Activated T-helper 17 cell treated with anti-CD3 and anti-CD28 coated beads, Interleukin-2, amount 50 U/mL, for 72 hours (primary cell): ENCODE results near the gene MOCS1. TPM values are rescaled to one million over a fixed set of nuclear protein-coding genes. Genes with fewer than 3 reads are reported as not detected.
"Not testable (repeated sequence)": the region's sequence is repeated elsewhere in the genome, so short reads cannot be mapped to it uniquely, and the experiment has no call there.

Source experiments
- ATAC-seq: fragments of 150-1000 bp; cut with Tn5 transposase; replicated peaks from 2 replicates; pipeline ENCODE4 v1.10.0; 2021; ENCODE audit warnings: mild to moderate bottlenecking, moderate library complexity
- H3K27ac Mint-ChIP-seq: one replicate; pipeline ENCODE4 v1.8.0; 2022; ENCODE audit warnings: mixed read lengths
- H3K27me3 Mint-ChIP-seq: one replicate; pipeline ENCODE4 v1.8.0; 2022; ENCODE audit warnings: mixed read lengths
- H3K36me3 Mint-ChIP-seq: one replicate; pipeline ENCODE4 v1.8.0; 2022; ENCODE audit warnings: low read depth, mild to moderate bottlenecking, mixed read lengths
- H3K4me1 Mint-ChIP-seq: one replicate; pipeline ENCODE4 v1.8.0; 2022; ENCODE audit warnings: mixed read lengths
- H3K4me3 Mint-ChIP-seq: one replicate; pipeline ENCODE4 v1.8.0; 2022; ENCODE audit warnings: mild to moderate bottlenecking, mixed read lengths
- H3K9me3 Mint-ChIP-seq: one replicate; pipeline ENCODE4 v1.8.0; 2022; ENCODE audit warnings: mixed read lengths
- total RNA-seq, 2 donors: library from RNA; stranded (reverse); gene quantifications; one replicate each; pipeline ENCODE4 v1.2.3, GENCODE V29; 2022

The MOCS1 gene
- total RNA-seq, result 1 to 10 TPM in 1 of 2 donors, under 1 TPM in 1; 0.65 to 1.1 TPM

DNA sequence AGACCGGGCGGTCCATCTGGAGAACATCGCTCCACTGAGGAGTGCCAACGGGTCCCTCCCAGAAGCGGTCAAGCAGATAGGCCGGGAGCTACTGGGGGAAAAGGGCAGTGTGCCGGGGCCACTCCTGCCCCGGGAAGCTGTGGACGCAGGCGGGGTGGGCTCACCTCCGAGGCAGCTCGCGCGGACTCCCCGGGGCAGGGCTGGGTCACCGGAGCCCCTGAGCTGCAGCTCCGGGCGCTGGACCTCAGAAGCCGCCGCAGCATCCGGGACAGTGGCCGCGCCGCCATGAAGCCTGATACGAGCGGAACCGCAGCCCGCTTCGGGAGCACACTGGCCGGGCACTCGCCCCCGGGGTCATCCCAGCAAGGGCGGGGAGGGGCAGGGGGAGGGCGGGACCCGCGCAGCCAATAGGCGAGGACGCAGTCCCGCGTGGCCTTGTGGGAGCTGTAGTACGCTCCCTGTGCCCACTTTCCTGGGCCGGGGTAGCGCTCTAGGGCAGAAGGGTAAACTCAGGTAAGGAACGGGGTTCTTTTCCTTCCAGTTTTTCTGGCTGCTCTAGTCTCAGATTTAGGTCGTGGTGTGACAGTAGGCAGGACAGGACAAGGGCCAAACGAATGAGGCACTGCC lies at the start of gene MOCS1:
TSS of gene MOCS1 (minus strand) at position 332 of the 627 bp plus-strand sequence. CDS start at position 287, 45 bp downstream.
- no peak within 1 kb of the TSS for H3K27ac Mint-ChIP-seq
- peak; percentile 87 for ATAC-seq
- no peaks in the 10 kb centered on the region for H3K9me3 Mint-ChIP-seq
- H3K4me3 Mint-ChIP-seq, result peak within 1 kb of the TSS; percentile 71
- peaks cover 29% of the 10 kb centered on the region for H3K27me3 Mint-ChIP-seq
- peaks cover 4% of the 10 kb centered on the region for H3K4me1 Mint-ChIP-seq
- H3K36me3 Mint-ChIP-seq, result no peaks in the 10 kb centered on the region

DNA sequence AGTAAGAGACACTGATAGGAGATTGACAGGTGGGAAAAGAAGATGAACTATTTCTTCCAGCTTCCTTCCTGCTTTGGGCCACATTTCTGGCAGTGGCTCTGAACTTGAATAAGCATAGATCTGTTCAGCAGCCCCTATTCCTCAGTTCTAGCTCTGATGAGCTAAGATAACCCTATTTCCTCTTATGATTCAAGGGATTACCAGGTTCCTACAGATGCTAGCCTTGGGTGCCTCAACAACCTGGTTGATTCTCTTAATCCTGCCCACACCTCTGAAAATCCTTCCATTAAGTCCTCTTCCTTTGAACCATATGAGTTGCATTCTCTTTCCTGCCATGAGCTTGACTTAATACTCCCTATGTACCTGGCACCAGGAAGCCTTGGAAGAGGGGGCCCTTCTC lies 49.8 kb upstream of the MOCS1 start:
- Mint-ChIP-seq H3K36me3 (no peaks in the 10 kb centered on the region), H3K27me3 (peaks cover 6% of the 10 kb centered on the region), H3K4me3 (no peak overlapping the region), H3K9me3 (no peaks in the 10 kb centered on the region), H3K4me1 (no peaks in the 10 kb centered on the region), H3K27ac (no peak overlapping the region)
- no peak for ATAC-seq

DNA sequence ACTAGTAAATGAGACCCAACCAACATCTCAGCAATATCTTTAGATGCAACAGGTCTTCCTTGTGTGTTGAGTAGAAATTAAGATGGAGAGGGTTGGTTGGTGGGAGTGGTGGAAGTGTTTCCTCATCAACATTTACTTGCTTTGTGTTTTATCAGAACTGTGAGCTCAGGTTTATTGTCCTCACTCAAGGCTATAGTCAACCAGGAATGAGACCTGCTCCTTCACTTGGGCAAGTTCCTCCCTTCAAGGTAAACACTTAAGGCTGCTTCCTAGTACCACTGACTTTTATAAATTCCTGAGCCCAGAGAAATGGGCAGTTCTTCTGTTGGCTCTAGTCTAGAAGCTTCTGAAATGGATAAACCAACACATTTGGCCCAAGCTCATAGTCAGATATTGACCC lies 48.9 kb upstream of the MOCS1 start:
- Mint-ChIP-seq H3K27ac (no peak overlapping the region), H3K27me3 (peaks cover 6% of the 10 kb centered on the region), H3K4me3 (no peak overlapping the region), H3K4me1 (no peaks in the 10 kb centered on the region), H3K9me3 (no peaks in the 10 kb centered on the region), H3K36me3 (no peaks in the 10 kb centered on the region)
- no peak for ATAC-seq

DNA sequence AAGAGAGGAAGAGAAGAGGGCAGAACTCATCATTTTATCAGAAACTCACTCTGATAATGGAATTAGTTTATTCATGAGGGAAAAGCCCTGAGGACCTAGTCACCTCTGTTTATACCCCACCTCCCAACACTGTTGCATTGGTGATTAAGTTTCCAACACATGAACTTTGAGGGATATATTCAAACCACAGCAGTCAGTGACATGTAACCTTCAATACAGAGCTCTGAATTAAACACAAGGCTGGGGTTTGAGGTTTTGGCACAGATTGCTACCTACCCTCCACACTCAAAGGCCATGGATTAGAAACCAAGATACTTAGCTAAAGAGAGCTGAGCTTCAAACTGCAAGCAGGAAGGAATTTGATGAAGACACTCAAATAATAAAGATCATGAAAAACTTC lies 48.5 kb upstream of the MOCS1 start:
- no peak for ATAC-seq
- Mint-ChIP-seq H3K27ac (no peak overlapping the region), H3K27me3 (peaks cover 6% of the 10 kb centered on the region), H3K36me3 (no peaks in the 10 kb centered on the region), H3K4me3 (no peak overlapping the region), H3K9me3 (no peaks in the 10 kb centered on the region), H3K4me1 (no peaks in the 10 kb centered on the region)

DNA sequence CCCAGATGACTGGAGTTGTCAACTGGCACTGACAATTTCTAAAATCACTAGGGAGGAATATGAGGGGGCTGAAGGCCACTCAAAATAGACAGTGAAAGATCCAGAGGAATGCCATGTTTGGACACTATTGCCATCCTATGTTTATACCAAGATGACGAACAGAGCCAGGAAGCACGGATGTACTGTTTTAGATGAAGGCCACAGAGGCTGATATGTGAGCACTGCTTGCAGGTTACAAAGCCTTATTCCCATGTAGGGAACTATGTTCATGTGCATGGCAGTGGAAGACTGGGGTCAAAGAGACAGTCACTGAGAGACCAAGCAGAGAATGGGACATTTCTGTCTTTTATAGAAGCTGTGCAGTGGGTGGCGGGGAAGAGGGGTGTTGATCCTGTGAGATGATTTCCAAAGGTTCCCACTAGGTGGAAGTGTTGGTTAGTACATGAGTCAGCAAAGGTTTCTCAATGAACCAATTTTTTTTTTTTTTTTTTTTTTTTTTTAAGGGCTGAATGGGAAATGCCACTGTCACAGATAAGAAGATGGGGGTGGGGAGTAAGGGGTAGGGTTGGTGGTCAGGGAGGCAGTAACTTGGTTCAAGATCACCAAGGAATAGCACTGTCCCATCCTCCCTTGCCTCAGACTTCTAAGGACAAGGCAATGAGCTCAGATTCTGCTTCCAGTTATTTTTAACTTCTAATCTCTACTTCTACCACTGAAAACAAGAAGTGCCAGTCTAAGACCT lies 46.7 kb upstream of the MOCS1 start:
- no peaks in the 10 kb centered on the region for H3K4me1 Mint-ChIP-seq
- no peaks in the 10 kb centered on the region for H3K36me3 Mint-ChIP-seq
- H3K4me3 Mint-ChIP-seq, result no peak overlapping the region
- ATAC-seq, result no peak
- peaks cover 11% of the 10 kb centered on the region for H3K27me3 Mint-ChIP-seq
- H3K9me3 Mint-ChIP-seq, result no peaks in the 10 kb centered on the region
- no peak overlapping the region for H3K27ac Mint-ChIP-seq

DNA sequence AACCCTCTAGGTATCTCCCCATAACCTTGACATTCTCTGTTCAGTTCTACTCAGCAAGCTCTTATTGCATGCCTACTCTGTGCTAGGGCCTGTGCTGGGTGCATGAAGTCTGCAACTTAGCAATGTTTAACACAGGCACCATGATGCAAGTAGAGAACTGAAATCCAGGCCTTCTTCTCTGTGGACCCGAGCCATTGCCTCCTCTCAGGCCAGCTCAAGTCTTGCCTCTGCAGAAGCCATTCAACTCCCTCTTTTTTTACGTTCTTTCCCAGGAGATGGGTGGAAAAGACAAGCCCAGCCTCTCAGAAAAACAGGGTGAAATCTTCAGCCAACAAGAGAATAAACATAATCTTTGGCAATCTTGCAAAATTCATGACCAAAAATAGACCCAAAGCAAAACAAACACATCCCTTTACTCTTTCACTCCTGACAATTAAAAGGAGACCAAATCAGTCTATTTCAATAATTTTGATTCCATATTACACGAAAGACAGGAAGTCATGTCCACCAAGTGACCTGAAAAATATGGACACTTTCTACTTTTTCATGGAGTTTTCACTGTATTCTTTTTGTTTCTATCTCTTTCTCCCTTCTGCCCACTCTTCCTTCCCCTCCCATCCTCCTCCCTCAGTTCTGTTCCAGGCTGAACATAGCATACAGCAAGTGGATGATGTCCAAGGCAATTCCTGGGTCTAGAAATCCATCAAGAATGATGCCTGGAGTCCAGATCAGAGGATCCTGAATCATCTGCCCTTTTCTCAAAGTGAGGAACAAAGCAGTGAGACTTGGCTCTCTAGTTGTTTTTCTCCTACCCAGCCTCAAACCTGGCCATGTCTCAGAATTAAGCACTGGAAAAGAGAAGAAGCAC lies 45.4 kb upstream of the MOCS1 start:
- Mint-ChIP-seq H3K27me3 (peaks cover 11% of the 10 kb centered on the region), H3K4me1 (no peaks in the 10 kb centered on the region), H3K27ac (no peak overlapping the region), H3K9me3 (no peaks in the 10 kb centered on the region), H3K36me3 (no peaks in the 10 kb centered on the region), H3K4me3 (no peak overlapping the region)
- ATAC-seq, result no peak

DNA sequence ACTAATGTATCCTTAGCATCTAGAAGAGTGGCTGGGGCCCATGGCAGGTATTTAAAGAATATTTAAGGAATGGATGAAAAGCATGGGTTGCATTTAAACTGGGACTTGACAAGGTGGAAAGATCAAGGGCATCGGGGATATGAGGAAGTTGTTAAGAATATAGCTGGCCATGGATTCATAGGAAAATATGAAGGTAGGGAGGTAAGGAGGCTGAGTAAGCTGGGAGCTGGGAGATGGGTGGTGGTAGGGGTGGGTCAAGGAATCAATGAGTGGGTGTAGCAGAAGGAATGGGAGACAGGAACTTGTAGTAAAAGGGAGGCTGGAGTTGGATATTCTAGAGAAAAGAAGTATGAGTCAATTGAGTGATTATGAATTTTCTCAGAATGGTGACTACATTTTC lies 44.0 kb upstream of the MOCS1 start:
- H3K9me3 Mint-ChIP-seq, result no peaks in the 10 kb centered on the region
- no peak for ATAC-seq
- no peak overlapping the region for H3K4me3 Mint-ChIP-seq
- H3K27me3 Mint-ChIP-seq, result peaks cover 11% of the 10 kb centered on the region
- no peaks in the 10 kb centered on the region for H3K4me1 Mint-ChIP-seq
- H3K27ac Mint-ChIP-seq, result no peak overlapping the region
- no peaks in the 10 kb centered on the region for H3K36me3 Mint-ChIP-seq

DNA sequence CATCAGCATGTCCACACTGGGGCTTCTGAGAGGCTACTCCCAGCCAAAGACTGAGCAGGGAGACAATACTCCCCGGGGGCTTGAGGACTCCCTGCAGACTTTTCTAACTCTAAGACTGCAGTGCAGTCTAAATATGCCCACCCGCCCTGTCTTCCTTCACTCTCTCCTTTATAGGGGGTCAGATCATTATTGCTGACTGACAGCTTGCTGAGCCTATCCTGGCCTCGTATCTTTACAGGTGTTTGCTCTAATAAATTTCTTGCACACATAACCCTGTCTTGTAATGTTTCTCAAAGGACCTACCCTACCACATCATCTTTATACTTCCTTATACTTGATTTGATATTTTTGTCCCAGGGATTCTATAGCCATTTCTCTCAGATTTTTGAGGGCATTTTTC lies 39.4 kb upstream of the MOCS1 start:
- Mint-ChIP-seq H3K27me3 (peaks cover 5% of the 10 kb centered on the region), H3K36me3 (no peaks in the 10 kb centered on the region), H3K4me3 (no peak overlapping the region), H3K4me1 (no peaks in the 10 kb centered on the region), H3K27ac (no peak overlapping the region), H3K9me3 (no peaks in the 10 kb centered on the region)
- no peak for ATAC-seq

DNA sequence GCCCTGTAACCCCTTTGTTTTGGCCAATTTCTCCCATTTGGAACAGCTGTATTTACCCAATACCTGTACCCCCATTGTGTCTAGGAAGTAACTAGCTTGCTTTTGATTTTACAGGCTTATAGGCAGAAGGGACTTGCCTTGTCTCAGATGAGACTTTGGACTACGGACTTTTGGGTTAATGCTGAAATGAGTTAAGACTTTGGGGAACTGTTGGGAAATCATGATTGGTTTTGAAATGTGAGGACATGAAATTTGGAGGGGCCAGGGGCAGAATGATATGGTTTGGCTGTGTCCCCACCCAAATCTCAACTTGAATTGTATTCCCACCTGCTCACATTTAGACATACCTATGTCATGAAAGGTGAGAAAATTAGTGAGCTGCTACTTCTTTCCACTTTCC lies 38.5 kb upstream of the MOCS1 start:
- not testable (repeated sequence) for H3K27me3 Mint-ChIP-seq, H3K4me3 Mint-ChIP-seq, ATAC-seq, H3K4me1 Mint-ChIP-seq, H3K9me3 Mint-ChIP-seq, H3K36me3 Mint-ChIP-seq, H3K27ac Mint-ChIP-seq

DNA sequence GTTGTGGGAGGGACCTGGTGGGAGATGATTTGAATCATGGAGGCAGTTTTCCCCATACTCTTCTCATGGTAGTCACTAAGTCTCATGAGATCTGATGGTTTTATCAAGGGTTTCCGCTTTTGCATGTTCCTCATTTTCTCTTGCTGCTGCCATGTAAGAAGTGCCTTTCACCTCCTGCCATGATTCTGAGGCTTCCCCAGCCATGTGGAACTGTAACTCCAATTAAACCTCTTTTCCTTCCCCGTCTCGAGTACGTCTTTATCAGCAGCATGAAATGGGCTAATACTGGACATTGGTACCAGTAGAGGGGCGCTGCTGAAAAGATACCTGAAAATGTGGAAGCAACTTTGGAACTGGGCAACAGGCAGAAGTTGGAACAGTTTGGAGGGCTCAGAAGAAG lies 36.9 kb upstream of the MOCS1 start:
- H3K4me3 Mint-ChIP-seq, H3K27ac Mint-ChIP-seq, H3K4me1 Mint-ChIP-seq, H3K9me3 Mint-ChIP-seq, H3K27me3 Mint-ChIP-seq, H3K36me3 Mint-ChIP-seq, ATAC-seq: not testable (repeated sequence)

DNA sequence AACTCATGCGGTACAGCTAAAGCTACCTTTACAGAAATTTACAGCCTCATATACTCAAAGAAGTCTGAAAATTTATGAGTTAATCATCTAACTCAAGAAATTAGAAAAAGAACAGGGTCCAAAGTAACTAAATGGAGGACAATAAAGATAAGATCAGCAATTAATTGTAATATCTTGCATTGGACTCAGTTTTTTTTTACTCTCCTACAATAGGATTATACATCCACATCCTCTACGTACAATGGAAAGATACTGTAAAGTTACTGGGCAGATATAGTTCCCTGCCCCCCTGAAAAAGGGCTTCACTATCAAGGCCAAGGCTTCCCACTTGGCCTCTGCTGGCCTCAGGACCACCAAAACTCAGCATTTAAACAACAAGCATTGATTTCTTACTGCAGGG lies 31.5 kb upstream of the MOCS1 start:
- Mint-ChIP-seq H3K27ac (no peak overlapping the region), H3K4me1 (no peaks in the 10 kb centered on the region), H3K9me3 (no peaks in the 10 kb centered on the region), H3K27me3 (peaks cover 23% of the 10 kb centered on the region), H3K4me3 (no peak overlapping the region), H3K36me3 (no peaks in the 10 kb centered on the region)
- no peak for ATAC-seq

DNA sequence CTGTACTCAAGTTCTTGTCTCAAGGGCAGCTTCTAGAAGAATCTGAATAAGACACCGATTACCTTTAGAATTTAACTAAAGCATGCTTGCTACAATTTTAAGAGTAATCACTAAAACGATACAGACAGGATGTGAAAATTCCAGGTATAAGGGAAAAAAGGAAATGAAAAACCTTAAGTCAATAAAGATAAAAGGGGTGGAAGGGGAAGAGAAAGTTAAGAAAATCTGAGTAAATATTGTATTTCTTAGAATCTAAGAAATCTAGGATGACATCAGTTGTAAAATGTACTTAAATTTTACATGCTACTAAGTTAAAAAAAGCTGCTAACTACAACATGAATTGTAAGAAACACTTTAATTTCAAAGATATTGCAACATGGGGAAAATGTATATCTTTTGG lies 30.3 kb upstream of the MOCS1 start:
- Mint-ChIP-seq H3K36me3 (no peaks in the 10 kb centered on the region), H3K4me3 (no peak overlapping the region), H3K27me3 (peaks cover 24% of the 10 kb centered on the region), H3K9me3 (peaks cover under 1% of the 10 kb centered on the region), H3K4me1 (no peaks in the 10 kb centered on the region), H3K27ac (no peak overlapping the region)
- no peak for ATAC-seq

DNA sequence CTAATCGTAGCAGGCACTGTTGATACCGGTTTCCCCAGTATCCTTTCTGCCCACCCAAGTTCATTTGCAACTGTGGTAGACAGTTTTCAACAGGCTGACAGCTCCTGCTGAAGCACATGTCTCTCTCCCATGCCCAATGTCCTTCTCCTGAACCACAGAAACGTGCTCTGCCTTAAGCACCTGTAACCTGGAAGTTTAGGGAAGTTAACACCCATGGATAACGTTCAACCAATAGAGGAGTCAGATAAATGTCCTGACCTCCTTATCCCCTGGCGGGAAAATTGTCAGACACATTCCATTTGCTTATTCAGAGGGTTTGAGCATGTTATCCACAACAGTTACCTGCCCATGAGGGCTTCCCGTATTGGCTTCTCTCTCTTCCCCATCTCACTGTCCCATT lies 29.8 kb upstream of the MOCS1 start:
- H3K36me3 Mint-ChIP-seq, result no peaks in the 10 kb centered on the region
- H3K4me1 Mint-ChIP-seq, result no peaks in the 10 kb centered on the region
- H3K4me3 Mint-ChIP-seq, result no peak overlapping the region
- H3K27me3 Mint-ChIP-seq, result peaks cover 27% of the 10 kb centered on the region
- ATAC-seq, result no peak
- no peak overlapping the region for H3K27ac Mint-ChIP-seq
- H3K9me3 Mint-ChIP-seq, result peaks cover 4% of the 10 kb centered on the region

DNA sequence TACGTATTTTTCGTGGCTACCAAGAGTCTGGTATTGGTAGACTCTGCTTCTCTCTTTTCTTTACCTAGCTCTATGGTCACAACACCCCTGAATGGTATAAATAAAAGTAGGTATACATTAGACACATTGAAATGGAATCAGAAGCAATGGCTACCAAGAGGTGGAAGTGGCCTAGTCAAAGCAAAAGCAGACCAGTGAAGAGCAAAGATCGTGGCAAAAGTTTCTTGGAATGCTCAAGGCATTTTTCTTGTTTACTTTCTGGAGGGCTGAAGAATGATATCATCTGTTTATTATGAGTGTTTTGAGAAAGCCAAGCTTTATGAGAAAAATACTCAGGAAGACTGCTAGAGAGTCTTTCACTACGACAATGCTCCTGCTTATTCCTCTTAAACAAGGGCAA lies 28.6 kb upstream of the MOCS1 start:
- Mint-ChIP-seq H3K27me3 (peaks cover 30% of the 10 kb centered on the region), H3K4me3 (no peak overlapping the region), H3K36me3 (no peaks in the 10 kb centered on the region), H3K27ac (no peak overlapping the region), H3K9me3 (peaks cover 4% of the 10 kb centered on the region), H3K4me1 (no peaks in the 10 kb centered on the region)
- no peak for ATAC-seq

DNA sequence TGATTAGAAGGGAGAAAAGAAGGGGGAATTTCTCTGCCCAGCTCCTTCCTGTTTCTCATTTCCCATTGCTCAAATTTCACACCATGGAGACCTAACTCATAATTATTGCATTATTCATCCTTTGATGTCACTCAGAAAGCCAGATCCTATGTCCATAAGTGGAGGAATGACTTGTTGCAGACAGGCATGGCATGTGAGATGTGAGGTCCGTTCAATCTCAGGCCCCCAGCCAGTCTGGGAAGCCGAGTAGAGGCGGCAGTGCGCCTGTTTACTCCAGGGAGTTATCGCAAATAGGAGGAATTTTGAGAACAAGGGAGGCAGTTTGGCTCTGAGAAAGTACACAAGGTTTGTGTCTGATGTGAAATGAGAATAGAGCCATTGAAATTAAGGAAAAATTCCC lies 26.9 kb upstream of the MOCS1 start:
- no peak for ATAC-seq
- H3K4me3 Mint-ChIP-seq, result no peak overlapping the region
- peaks cover 31% of the 10 kb centered on the region for H3K27me3 Mint-ChIP-seq
- H3K36me3 Mint-ChIP-seq, result no peaks in the 10 kb centered on the region
- H3K4me1 Mint-ChIP-seq, result no peaks in the 10 kb centered on the region
- H3K9me3 Mint-ChIP-seq, result peaks cover 4% of the 10 kb centered on the region
- no peak overlapping the region for H3K27ac Mint-ChIP-seq
